Right lung (tissue), 5 donors: ENCODE data around the gene FNDC3B. TPM values are rescaled to one million over a fixed set of nuclear protein-coding genes. Genes with fewer than 3 reads are reported as not detected.

Experiments
- DNase-seq, 2 donors: peaks; one replicate each; pipeline ENCODE4 v3.0.0-alpha.2; 2013
- polyA plus RNA-seq, 5 donors: library from polyadenylated mRNA; unstranded; fragments of 120-200 nt; gene quantifications; one replicate each; pipeline versions ENCODE4 v1.2.1 to v1.2.3, GENCODE V29; 2013; ENCODE audit warnings: inconsistent platforms in 1 of 5, low replicate concordance in 1 of 5; ENCODE audit not compliant: insufficient read length in 5 of 5, insufficient read depth in 1 of 5

The FNDC3B gene
- polyA plus RNA-seq, 5 donors: 27.6 to 52.1 (median 40.2) TPM

DNA sequence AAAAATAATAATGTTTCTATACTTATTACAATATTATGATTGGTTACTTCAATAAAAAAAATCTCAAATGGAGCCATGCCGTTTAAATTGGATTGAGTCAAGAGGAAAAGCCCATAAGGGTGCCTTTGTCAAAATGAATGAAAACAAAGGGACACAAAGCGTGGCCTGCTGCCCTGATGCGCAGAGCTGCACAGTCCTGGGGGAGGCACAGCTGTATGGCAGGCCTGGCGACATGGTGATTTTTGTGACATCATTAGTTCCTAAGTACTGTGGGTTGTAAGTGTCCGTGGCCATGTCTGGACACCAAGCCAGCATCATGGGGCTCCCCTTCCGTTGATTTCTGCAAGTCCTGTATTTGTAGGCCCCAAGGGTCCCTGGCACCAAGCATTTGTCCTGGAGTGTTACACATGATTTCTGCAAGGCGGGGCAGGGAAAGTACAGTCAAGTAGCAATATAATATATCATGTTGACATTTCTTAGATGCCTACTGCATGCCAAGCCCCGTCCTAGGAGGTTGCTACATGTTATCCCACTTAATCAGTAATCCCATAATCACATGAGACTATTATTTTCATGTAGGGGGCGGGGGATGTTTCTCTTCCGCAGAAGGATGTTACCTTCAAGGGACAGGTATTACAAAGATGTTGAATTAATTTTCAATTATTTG, 349.2 kb downstream of the FNDC3B start:
- DNase-seq: no peak

DNA sequence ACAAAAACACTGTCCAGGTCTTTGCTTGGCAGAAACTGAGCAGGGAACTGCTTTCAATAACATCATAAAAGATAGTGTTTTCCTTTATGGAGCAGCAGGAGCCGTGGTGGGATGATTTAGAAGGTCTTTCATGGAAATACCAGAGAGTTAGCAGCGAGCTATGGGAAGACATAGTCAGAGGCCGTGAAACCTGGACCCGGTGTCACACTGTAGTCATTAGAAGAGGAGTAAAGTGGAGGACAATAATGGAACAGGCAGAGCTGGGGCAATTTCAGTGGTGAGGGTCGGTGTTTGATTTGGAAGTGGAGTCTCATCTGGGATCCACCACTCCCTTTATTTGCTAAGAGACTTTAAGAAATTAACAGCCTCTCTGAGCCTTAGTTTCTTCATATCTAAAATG, 351.4 kb downstream of the FNDC3B start:
- no peak for DNase-seq

DNA sequence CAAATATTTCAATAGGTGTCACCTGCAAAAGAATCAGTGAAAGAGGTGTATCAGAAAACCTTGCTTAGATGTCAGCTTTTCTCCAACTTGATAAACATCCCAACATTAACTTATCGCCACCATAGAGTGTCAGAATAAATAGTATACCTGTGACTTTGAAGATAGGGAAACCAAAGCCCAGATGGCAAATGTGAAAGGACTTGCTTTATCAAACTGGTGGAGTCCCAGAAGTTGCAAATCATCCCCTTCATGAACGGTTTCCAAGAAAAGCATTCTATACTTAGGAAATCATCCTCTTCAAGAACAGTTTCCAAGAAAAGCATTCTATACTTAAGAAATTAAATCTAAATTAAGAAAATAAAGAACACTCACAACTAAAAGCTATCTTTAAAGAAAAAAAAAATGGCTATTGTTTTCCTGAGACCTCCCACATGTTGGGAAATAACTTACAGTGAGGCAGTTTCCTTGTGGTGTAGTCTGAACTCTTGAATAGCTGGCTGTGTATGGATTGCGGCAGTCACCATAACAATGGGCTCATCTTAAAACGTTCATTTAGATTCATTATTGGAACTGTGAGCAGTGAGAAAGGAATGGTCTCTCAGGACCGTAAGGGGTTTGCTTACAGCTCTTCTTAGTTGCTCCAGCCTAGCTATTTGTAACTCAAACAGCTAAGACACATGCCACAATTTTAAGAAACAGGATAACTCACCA, 352.4 kb downstream of the FNDC3B start:
- DNase-seq: peak; percentile 10 to 15

DNA sequence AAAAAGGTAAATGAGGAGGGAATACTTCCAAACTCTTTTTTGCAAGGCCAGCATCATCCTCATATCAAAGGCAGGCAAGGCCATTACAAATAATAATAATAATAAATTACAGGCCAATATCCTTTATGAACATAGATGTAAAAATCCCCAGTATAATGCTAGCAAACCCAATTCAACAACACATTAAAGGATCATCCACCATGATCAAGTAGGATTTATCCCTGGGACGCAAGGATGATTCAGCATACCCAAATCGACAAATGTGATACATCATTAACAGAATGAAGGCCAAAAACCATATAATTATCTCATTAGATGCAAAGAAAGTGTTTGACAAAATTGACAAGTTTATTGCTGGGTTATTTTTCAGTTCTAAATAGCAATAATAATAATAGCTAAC, 355.3 kb downstream of the FNDC3B start:
- DNase-seq: no peak

DNA sequence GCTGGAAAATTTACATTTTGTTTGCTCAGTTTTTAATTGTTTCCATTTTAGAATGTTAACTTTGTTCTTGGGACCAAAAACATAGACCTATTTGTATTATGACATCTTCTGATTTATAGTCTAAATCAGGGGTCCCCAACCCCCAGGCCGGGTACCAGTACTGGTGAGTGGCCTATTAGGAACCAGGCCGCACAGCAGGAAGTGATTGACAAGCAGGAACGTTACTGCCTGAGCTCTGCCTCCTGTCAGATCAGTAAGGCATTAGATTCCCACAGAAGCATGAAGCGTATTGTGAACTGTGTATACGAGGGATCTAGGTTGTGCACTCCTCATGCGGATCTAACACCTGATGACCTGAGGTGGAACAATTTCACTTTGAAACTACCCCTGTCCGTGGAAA, 357.0 kb downstream of the FNDC3B start:
- DNase-seq: no peak

DNA sequence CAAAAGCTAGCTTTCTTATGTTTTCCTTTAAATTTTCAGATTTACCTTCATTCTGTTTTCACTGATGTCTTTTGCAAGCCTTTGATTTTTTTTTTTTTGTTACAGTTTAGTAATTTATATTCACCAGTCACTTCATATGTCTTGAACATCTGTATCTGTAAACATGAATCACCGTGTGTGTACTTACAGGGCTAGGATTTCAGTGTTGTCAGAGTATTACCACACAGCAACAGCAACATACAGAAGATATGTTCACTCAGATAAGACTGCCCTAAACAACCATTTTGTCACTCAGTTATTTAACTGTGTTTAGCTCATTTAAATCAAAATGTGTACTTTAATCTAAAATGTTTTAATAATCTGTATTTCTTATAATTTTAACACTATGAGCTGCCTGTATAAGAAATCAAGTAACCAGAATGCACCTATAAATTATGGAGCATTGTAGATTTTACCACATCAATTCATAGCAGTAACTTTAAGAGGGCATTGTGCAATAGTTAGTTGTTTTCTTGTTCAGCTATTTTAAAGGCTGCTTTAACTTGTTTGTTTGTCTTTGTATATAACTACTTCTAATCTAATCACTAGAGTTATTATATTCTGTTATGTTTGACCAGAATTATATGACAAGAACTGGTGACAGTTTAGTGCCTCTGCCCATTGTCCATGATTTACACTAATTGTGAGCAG, 358.5 kb downstream of the FNDC3B start:
- no peak for DNase-seq

DNA sequence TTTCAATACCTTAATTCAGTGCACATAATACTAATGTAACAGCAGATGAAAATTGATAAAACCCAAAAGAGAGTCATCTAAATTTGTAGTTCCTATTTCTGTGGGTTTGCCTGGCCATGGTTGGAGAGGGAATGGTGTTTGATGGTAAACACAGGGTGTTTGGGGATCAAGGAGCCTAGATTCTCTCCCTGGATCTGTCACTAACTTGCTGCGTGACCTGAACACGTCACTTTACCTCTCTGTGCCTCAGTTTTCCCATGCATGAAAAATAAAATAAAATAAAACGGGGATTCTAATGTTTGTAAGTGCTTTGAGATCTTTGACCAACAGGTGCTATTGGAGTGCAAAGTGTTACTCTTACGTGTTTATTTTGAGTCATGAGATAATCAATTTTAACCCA, 359.1 kb downstream of the FNDC3B start:
- no peak for DNase-seq

DNA sequence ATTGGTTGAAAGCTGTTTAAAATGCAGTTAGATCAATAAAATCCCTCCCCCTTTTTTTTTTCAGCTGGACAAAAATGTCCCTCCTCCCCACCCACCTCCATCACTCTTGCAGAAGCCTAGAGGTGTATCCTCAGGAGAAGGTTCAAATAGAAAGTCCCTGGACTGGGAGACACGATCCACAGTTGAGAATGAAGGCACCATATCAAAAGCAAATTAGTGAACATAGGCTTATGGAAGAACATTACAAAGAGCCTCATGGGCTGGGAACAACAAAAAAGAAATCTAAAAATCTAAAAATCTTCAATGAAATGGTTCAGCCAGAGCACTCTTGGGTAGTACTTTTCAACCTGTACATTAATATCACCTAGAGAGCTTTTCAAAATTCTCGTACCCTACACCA, 362.7 kb downstream of the FNDC3B start:
- DNase-seq: no peak

DNA sequence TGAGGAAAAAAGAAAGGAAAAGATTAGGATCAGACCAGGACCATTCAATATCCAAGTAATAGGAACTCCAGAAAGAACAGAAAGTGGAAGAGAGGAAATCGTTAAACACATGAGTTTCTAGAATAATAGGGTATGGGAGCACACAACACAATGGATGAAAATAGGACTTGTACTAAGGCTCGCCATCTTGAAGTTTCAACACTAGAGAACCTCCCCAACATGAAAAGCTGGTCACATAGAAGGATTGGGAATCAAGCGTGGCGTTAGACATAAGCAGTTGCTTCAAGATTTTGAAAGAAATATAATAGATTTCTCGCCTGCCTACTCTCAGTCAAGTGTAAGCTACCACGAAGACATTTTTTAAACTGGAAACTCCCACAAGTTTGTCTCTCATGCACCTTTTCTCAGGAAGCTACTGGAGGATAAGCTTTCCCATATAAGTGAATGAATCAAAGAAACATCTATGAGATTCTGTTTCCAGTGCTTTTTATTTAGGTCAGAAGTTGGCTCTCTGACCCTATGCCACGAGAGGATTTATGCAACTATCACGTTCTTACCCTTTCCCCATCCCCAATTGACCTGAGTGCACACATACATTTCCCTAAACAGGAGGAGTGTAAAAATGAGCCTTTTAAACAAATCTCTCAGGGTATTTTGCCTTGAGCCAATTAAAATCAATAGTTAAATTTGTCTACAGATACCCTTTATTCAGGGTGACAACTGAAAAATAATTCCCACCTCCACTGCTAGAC, 363.7 kb downstream of the FNDC3B start:
- no peak for DNase-seq

DNA sequence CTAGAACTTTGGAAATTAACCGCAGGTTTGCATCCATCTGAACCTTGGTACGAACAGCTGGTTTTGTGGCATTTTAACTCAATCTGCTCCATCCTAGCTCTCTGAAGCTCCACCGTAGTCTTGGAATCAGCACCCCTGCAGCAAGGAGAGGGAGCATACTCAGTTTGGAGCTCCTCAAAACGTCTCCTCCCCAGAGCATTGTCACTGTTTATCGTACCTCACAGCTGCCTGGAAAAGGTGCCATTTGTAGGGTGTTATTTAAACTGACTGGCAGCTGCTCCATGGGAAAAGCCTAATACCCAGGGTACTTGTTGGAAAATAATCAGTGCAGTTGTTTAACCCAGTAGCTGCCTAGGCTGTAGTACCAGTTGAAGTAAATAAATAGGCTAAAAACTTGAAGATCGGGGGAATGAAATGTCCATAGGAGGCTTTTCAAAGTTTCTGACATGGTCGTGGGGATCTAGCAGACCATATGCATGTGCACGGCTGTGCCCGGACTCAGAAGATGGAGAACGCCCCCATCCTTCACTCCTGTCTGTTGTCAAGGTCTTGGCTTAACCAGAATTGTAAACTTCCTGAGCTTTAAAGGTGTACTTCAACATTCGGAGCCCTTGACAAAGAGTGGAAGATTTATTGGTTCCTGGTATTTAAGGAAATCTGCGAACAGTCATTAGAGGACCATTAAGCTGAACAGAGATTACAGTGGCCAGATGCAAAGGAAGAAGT, 365.0 kb downstream of the FNDC3B start:
- no peak for DNase-seq

DNA sequence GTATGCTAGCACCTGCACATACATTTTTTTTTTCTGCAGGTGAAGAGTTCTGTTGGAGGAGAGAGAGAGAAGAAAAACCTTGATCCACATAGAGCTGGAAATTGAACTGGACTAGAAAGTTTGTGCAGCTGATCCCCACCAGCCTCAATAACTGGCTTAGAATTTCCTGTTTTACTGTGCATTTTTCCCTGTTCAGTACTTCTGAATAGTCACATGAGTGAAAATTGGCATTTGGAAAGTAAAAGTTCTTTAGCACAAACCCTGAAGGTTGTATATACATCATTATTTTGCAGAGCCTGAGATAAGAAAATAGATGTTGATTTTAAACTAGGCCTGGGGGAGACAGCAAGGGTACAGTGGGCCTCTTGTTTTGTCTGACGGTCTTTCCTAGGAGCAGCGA, 366.5 kb downstream of the FNDC3B start:
- DNase-seq: no peak

DNA sequence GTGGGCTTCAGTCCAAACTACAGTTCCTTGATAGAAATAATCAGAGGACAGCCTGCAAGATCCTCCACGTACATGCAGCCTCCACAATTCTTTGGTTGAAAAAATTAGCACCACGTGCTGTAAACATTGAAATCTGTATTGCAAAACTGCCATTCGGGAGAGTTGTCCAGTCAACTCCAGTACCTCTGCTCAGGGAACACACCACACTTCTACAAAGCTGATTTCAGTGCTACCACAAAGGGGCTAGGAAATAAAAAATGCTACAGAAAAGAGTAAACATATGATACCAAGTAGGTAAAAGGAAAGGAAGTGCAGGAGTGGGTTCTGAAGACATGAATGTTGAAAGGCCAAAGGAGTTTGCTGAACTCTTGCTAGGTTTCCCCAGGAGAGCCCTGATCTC, 368.5 kb downstream of the FNDC3B start:
- DNase-seq: no peak

DNA sequence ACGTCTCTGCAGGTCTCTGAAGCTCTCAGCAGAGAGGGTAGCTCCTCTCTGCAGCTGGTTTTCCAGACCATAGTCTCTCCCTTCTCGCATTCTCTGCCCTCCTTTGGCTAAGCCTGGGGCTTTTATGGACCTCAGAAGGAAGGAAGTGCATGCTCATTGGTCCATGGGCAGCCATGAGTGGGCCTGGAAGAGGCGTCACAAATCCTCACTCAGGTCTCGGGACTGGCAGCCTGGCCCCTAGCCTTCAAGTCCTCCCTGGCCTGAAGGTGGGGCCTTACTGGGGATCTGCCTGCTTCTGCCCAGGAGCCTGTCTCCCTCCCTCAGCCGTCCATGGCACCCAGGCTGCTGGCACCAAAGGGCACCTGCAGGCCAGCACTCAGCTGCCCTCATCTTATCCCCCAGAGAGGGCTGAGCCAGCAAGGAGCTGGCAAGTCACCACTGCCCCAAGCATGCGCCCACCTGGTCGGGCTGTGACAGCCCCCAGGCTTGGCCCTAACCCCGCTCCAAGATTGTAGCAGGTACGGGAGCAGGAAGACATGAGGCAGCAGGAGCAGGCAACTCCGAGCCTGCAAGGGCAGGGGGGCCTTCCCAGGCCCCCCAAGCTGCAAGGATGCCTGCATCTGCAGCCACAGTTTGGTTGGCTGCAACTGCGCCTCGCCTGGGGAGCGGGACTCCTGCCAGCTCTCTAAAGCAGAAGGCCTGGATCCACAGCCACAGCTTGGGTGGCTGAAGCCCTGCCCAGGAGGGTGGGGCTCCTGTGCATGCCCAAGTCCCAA, 371.5 kb downstream of the FNDC3B start:
- no peak for DNase-seq

DNA sequence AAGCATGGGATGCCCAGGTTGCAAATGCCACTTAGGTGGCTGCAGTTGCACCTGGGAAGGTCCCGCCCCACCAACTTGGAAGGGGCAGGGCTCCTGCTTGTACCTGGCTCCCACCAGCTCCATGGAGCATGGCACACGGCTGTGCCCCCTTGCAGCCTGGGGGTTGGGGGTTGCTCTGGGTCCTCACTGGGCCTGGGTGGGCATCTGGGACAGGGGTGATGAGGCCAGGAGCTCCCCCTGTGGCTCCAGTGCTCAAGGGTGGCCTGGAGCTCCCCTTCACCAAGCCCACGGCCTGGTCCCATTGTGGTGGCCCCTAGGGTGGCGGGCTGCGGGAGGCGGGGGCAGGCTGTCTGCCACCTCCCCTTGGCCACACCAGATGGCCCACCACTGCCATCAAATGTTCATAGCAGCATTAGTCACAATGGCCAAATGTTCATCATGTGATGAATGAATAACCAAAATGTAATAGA, 372.1 kb downstream of the FNDC3B start:
- DNase-seq: no peak

DNA sequence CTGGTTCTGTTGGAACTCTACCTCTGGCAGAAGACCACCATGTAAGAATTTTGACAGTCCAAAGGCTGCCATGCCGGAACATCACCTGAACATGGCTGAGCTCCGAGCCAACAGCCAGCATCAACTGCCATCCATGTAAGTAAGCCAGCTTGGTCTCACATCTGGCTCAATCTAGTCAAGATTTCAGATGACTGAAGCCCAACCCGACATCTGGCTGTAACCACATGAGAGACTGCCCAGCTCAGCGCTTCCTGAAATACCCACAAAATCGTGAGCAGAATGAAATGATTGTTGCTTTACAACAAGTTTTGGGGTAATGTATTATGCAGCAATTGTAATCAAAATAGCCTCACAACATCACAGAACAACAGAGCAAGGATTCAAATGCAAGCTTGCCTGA, 375.9 kb downstream of the FNDC3B start:
- no peak for DNase-seq

DNA sequence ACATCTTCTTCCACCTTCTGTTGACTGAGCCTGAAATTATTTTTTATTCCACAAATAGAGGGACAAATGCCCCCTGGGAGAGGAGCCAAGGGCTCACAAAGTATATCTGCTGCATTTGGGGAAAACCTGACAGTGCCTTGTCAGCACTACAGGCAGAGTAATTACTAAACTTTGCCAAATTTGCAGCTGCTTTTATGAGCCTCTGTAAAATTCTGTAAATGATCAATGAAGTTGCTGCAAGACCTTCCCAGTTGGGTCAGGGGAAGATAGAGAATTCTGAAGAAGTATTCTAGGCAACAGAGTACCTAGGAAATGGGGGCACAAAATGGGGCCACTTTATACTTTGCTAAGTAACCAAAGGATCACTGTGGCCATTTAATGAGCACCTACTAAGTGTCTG, 398.3 kb downstream of the FNDC3B start:
- DNase-seq: no peak

DNA sequence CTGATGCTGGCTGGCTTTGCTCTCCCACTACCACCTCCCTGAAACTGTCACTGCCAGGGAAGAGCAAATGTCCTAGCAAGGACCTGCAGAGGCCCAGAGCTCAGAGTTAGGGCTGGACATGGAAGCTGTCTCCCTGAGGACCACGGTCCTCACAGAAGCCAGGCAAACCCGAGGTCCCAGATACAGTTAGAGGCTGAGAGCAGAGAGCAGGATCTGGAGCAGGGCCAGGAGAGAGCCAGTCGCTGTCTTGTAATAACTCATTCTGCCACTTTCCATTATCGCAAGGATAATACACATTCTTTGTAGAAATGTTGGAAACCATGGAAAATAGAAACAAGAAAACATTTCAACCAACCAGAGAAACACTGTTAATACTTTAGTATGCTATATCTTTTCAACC, 398.8 kb downstream of the FNDC3B start:
- DNase-seq: no peak

DNA sequence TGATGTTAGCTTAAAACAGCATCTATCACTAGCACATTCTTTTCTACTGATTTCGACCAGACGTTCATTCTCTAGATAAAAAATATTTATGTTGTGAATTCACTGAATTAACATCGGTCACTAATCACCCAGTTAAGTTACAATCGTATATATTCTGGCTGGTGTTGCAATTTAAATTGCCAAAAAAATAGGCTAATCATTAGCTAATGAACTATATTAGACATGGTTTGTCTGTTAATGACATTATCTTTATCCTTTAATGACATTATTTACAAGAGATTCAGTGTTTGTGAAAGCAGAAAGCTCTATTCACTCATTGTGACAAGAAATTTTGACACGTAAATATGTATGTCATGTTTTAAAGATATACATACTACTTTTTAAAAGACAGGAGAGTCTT, 402.2 kb downstream of the FNDC3B start:
- peak; percentile 63 to 68 for DNase-seq

DNA sequence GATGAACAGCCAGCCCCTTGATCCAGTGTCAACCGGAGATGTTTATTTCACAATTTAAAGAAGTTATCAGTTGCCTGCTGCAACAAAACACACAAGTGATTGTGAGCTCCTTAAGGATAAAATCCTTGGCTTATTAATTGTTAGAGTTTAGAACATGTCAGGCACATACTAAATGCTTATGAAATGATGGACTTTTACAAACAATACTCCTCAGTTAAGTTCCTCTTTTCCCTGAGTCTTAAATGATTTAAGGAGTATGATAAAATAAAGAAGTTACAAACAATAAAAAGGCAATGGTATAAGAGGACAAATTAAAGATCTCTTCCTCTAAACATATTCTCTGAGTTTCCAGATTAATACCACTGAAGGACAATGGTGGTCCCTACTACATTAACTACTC, 403.2 kb downstream of the FNDC3B start:
- DNase-seq: no peak

DNA sequence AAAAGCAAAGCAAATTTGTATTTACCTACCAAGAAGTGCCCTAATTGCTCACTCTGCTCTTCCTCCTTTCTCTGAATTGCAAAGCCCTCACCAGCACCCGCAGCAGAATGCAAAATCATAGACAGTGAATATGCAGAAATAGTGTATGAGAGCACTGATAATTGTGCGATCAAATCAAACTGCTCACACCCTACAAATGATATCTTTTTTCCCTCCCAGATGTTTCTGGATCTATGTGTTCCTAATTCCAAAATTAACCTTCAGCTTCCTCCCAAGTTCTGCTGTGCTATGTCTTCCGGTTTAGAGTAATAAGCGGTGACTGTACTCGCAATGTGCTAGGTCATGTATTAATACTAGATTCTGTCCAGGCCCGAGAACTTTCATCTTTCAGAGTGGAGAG, 405.4 kb downstream of the FNDC3B start:
- DNase-seq: no peak

DNA sequence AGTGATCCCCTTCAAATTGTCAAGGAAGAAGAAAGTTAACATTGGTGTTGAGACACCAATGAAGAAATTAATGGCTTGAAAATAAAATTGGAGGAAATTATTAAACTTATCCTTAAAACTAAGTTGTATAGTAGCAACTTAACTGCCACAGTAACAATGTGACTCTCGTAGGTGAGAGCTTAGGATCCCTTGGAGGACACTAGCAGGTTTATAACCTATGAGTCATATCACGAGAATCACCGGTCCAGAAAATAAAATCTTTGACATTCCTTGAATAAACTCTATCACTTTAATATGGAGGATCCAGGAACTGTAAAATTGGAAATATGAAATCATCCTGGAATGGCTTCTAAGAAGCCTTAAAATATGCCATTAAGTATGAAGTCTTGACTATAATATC, 406.8 kb downstream of the FNDC3B start:
- no peak for DNase-seq
